Lower leg skin (tissue), 4 donors: ENCODE results near the gene GNAT3. TPM values are rescaled to one million over a fixed set of nuclear protein-coding genes. Genes with fewer than 3 reads are reported as not detected.

ENCODE experiments used
- DNase-seq, 2 donors: peaks; one replicate each; pipeline ENCODE4 v3.0.0-alpha.2; 2019; ENCODE audit warnings: low spot score in 2 of 2
- H3K4me3 ChIP-seq: fragments of 200-600 bp; sonication (generic); 2 replicates; pipeline ENCODE4 v1.5.1; 2017; ENCODE audit warnings: mild to moderate bottlenecking, low read depth; ENCODE audit not compliant: poor library complexity, severe bottlenecking
- POLR2A ChIP-seq, 2 donors: fragments of 450-650 bp; IDR thresholded peaks; one replicate each; pipeline ENCODE4 v1.6.1; 2016 to 2017; ENCODE audit warnings: antibody characterized with exemption in 2 of 2, mild to moderate bottlenecking in 1 of 2, moderate library complexity in 1 of 2
- WGBS, 2 donors: methylation state at CpG; one replicate each; pipeline ENCODE4 v1.1.5; 2018; 5-methylcytosine and 5-hydroxymethylcytosine counted together
- intact Hi-C: fragments of 100-400 bp; cut with DNase I; formaldehyde crosslinking; loops from one replicate; pipeline ENCODE4 v1.15.0; 2023; ENCODE audit warnings: low total_unique reads
- total RNA-seq, 4 donors: library from RNA; depleted of rRNA; stranded (reverse); fragments of >200 nt; gene quantifications; one replicate each; pipeline ENCODE4 v1.1.0, GENCODE V29; 2016
- TF ChIP-seq, protein P1 (sequence below), 3 donors: fragments of 450-650 bp; IDR thresholded peaks; one replicate each; pipeline ENCODE4 v1.5.1; 2016; ENCODE audit warnings: antibody characterized with exemption in 3 of 3, mild to moderate bottlenecking in 3 of 3, moderate library complexity in 2 of 3

GNAT3 gene
- total RNA-seq, 4 donors from 2014 or later: not detected

- H3K4me3 ChIP-seq: no peak overlapping the region
- peak in 1 of 2 donors; percentile 43 for DNase-seq
- WGBS, 2 donors: 37 to 43% methylated on average over 9 of the region's 9 CpGs
- TF ChIP-seq, protein P1, sequence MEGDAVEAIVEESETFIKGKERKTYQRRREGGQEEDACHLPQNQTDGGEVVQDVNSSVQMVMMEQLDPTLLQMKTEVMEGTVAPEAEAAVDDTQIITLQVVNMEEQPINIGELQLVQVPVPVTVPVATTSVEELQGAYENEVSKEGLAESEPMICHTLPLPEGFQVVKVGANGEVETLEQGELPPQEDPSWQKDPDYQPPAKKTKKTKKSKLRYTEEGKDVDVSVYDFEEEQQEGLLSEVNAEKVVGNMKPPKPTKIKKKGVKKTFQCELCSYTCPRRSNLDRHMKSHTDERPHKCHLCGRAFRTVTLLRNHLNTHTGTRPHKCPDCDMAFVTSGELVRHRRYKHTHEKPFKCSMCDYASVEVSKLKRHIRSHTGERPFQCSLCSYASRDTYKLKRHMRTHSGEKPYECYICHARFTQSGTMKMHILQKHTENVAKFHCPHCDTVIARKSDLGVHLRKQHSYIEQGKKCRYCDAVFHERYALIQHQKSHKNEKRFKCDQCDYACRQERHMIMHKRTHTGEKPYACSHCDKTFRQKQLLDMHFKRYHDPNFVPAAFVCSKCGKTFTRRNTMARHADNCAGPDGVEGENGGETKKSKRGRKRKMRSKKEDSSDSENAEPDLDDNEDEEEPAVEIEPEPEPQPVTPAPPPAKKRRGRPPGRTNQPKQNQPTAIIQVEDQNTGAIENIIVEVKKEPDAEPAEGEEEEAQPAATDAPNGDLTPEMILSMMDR (IDR thresholded peaks at IDR 0.05): no peak
- TF ChIP-seq POLR2A (IDR thresholded peaks at IDR 0.05): no peak
- intact Hi-C loops: no loop called here
Observed at GRCh38 chr7:80428161-80429054, 83.5 kb downstream of the GNAT3 start.

GRCh38 chr7:80427218-80427617 is 84.6 kb downstream of the GNAT3 start:
- TF ChIP-seq, protein P1 (IDR thresholded peaks at IDR 0.05): no peak
- TF ChIP-seq POLR2A (IDR thresholded peaks at IDR 0.05): no peak
- no peak for DNase-seq
- H3K4me3 ChIP-seq: no peak overlapping the region
- 83 to 86% methylated on average over 4 of the region's 4 CpGs for WGBS, 2 donors
- intact Hi-C loops: no loop called here

DNA sequence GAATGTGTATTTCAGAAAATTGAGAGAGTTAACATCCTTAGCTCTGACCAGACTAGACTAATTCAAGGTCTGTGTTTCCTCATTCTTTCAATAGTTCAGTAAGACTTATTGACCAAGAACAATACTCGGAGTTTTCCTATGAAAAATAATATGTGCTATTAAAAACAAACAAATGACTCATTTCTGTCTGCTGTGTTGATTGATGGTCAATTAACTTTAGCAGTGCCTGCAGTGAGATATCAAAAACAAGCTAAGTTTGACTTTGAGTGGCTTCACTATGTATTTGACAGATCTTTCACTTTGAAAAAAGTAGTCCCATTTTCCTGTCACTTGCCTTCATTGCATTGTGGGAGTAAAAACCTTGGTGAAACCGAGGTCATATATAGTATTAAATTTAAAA is 91.0 kb downstream of the GNAT3 start:
- 73 to 82% methylated on average over 2 of the region's 2 CpGs for WGBS, 2 donors
- H3K4me3 ChIP-seq: no peak overlapping the region
- intact Hi-C loops: no loop called here
- DNase-seq: no peak
- TF ChIP-seq POLR2A (IDR thresholded peaks at IDR 0.05): no peak
- TF ChIP-seq, protein P1 (IDR thresholded peaks at IDR 0.05): no peak

DNA sequence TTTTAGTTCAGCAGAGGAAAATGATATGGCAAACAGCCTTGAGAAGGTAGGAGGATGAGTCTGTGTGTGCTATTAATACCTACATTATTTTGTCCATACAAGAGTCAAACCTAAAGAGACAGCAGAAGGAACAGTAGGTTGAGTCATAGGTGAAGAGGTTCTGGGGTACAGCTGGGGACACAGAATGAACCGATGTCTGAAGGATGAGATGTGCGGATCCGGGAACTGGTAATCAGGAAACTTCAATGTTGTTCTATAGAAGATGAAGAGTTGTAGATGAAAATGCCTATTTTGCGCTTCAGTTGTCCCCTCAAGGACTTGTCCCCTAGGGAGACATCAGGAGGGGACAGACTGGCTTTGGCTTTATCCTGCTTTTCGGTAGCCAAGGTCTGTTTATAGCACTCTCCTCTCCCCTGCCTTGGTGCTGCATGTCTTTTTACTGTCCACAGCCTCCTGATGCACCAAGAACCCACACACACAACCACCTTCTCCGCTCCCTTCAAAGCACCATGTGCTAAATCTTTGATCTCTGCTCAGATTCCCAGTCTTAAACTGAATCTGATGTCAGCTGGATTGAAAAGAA is 94.6 kb downstream of the GNAT3 start:
- H3K4me3 ChIP-seq: no peak overlapping the region
- DNase-seq: no peak
- 87 to 89% methylated on average over 6 of the region's 6 CpGs for WGBS, 2 donors
- no peak for TF ChIP-seq POLR2A (IDR thresholded peaks at IDR 0.05)
- TF ChIP-seq, protein P1 (IDR thresholded peaks at IDR 0.05): no peak
- intact Hi-C loops: no loop called here

- DNase-seq: no peak
- H3K4me3 ChIP-seq: no peak overlapping the region
- WGBS, 2 donors: 62 to 80% methylated on average over 1 of the region's 1 CpG
- intact Hi-C loops: no loop called here
- TF ChIP-seq POLR2A (IDR thresholded peaks at IDR 0.05): no peak
- TF ChIP-seq, protein P1 (IDR thresholded peaks at IDR 0.05): no peak
Observed at GRCh38 chr7:80415522-80415921, 96.3 kb downstream of the GNAT3 start.
